NB4 (cell line): ENCODE data around the gene WDR70.

Experiments used
- DNase-seq: peaks from one replicate; pipeline ENCODE4 v3.0.0; 2010; ENCODE audit warnings: low read depth
- H3K4me3 ChIP-seq: one replicate; pipeline ENCODE4 v1.5.1; 2011; ENCODE audit warnings: mild to moderate bottlenecking, low read depth, low read length, moderate library complexity
- CTCF ChIP-seq: IDR thresholded peaks from one replicate; pipeline ENCODE4 v1.5.1; 2012; ENCODE audit warnings: low read depth, low read length
- MYC ChIP-seq: IDR thresholded peaks from 2 replicates; pipeline ENCODE4 v1.6.1; 2011; ENCODE audit warnings: low read depth, low read length
- POLR2A ChIP-seq: IDR thresholded peaks from 2 replicates; pipeline ENCODE4 v1.6.1; 2011; ENCODE audit warnings: mild to moderate bottlenecking; ENCODE audit not compliant: insufficient read length; ENCODE audit errors: extremely low read depth
- TF ChIP-seq, protein P1 (sequence below): IDR thresholded peaks from 2 replicates; pipeline ENCODE4 v1.6.1; 2011; ENCODE audit warnings: low read depth, low read length

The WDR70 gene

DNA sequence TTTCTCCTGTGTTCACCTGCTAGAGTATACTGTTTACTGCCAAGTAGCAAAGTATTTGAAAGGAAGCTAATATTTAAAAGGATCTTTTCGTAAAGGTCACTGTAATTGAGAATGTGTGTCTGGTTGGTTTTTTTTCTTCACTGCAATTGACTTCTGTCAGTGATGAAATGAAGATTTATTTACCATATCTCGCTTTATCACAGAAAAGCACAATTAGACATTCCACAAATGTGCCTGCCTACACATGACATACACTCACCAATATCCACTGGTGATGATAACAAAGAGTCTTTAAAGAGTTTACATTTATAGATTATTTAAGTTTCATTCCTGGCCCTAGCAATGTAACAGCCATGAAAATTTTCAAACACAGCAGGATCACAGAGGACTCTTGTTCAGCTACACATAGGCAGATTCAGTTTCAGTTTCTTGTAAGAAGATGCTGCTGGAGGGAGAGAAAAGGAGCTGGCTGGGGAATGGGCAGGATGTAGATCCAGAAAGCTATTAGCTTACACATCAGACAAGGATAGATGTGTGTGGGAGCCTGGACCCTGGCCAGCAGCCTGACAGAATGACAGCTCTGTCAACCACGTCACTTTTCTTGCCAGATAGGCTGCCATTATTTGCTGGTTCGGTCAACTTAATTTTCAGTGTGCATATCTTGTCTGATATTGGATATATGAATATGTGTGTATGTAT lies 356.7 kb downstream of the WDR70 start:
- no peak overlapping the region for H3K4me3 ChIP-seq
- DNase-seq = no peak
- TF ChIP-seq CTCF (no peak), MYC (no peak), POLR2A (no peak)
- TF ChIP-seq, protein P1, sequence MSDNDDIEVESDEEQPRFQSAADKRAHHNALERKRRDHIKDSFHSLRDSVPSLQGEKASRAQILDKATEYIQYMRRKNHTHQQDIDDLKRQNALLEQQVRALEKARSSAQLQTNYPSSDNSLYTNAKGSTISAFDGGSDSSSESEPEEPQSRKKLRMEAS = no peak

GRCh38 chr5:37736397-37736796 lies 357.3 kb downstream of the WDR70 start:
- no peak for DNase-seq
- no peak for TF ChIP-seq CTCF
- H3K4me3 ChIP-seq = no peak overlapping the region

DNA sequence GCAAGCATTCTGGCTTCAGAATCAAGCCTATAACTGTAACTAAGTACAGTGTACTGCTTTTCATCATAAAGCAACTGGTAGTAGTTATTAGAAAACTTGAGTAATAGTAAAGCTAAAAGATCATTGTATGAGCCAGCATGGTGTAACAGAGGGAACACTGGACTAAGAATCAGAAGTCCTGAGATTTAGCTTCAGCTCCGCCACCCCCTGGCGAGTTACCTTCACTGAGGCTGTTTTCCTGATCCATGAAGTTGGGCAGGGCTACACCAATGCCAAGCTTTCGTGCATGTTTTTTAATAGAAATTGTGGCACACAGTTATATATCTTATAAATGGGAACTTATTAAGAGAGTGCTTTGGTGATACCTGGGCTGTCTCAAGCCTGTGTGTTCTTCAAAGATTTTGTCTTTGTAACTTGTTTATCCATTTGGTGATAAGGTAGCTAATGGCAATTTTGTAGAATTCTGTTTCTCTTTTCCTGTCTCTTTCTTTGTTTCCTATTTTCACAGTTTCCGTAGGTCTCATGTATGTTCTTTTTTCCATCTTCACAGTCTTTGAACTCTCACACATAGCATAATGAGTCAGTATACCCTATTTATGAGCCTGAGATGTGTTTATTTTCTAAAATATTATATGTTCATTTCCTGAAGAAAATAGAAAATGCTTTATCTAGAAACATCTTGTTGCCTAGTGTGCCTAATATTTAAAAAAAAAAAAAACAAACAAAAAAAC lies 358.4 kb downstream of the WDR70 start:
- DNase-seq = no peak
- H3K4me3 ChIP-seq = no peak overlapping the region
- no peak for TF ChIP-seq POLR2A
- TF ChIP-seq, protein P1 = no peak

DNA sequence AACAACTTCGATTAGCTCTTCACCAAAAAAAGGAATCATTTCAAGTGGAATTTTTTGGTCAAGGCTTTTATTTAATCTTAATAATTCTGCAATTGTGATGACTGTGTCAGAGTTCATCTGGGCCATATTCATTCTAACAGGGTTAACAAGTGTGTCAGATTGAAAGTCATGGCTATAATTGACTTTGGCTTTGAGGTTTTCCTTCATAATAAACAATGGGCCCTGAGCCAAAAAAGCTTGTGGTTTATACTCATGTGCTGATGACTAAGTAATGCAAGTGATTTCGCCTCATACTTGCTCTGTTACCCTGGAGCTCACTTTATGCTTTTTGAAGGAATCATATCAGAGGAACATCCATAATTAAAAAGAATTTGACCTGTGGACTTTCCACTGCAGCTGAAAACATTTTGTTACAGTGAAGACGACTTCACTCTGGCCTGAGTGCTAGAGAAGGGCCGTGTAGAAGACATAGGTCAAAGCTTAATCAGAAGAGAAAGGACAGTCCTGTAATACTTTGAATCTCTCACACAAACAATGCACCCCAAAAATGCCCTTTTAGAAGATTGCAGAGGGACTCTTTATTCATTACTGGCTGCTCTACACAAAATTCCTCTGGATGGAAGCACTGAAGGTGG lies 359.1 kb downstream of the WDR70 start:
- peak; percentile 60 for DNase-seq
- H3K4me3 ChIP-seq = no peak overlapping the region
- no peak for TF ChIP-seq POLR2A
- no peak for TF ChIP-seq CTCF
- no peak for TF ChIP-seq MYC
- TF ChIP-seq, protein P1 = no peak

GRCh38 chr5:37738865-37739488 lies 359.9 kb downstream of the WDR70 start:
- TF ChIP-seq MYC (no peak), POLR2A (no peak), CTCF (no peak)
- TF ChIP-seq, protein P1 = no peak
- H3K4me3 ChIP-seq = no peak overlapping the region
- DNase-seq = no peak

DNA sequence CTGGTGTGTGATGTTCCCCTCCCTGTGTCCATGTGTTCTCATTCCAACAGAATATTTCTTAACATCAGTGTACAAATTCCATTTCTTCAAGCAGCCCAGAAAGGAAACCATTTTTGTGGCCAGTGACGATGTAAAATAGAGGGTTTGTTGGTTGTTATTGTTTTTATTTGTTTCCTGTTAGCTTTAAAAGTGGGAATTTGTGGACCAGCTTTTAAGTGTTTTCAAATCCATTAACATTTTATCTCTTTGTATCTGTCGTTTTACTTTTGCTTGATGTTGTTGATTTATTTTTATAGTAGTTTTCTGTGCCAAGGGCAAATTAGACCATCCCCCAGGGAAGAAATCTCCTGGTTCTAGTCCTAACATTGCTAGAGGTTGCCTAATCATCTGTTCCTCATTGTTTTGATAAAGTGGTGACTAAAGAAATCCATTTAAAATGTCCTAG lies 360.7 kb downstream of the WDR70 start:
- H3K4me3 ChIP-seq = no peak overlapping the region
- DNase-seq = no peak

More for the DNA sequence above, 360.7 kb downstream of the WDR70 start:
- no peak for TF ChIP-seq MYC
- TF ChIP-seq POLR2A = no peak
- TF ChIP-seq, protein P1 = no peak
- no peak for TF ChIP-seq CTCF
